Keratinocyte (primary cell): ENCODE data around the gene HTR3C. TPM values are rescaled to one million over a fixed set of nuclear protein-coding genes. Genes with fewer than 3 reads are reported as not detected.

Experiments
- DNase-seq: peaks from one replicate; pipeline ENCODE4 v3.0.0-alpha.2; 2011; ENCODE audit warnings: low read depth, missing footprints, low spot score
- FAIRE-seq: peaks from 2 replicates; lab custom pipeline; 2011; peaks lifted over from hg19 to GRCh38; lab: Jason Lieb, UNC
- H2AFZ ChIP-seq: 2 replicates; pipeline ENCODE4 v1.6.0; 2012; ENCODE audit warnings: low read length, control low read depth, inconsistent platforms; ENCODE audit not compliant: control insufficient read depth
- H3K27ac ChIP-seq: 2 replicates; pipeline ENCODE4 v1.5.1; 2011; ENCODE audit warnings: low read length; ENCODE audit not compliant: control insufficient read depth, insufficient read depth
- H3K27me3 ChIP-seq: 3 replicates; pipeline ENCODE4 v1.6.0; 2011; ENCODE audit warnings: low read length; ENCODE audit not compliant: control insufficient read depth, insufficient read depth; ENCODE audit errors: extremely low read depth
- H3K36me3 ChIP-seq, 2 experiments: 2 replicates in 1 of 2; 3 replicates in 1 of 2; pipeline ENCODE4 v1.5.1; 2011; ENCODE audit warnings: low read length in 2 of 2, mild to moderate bottlenecking in 1 of 2; ENCODE audit not compliant: control insufficient read depth in 2 of 2, insufficient read depth in 2 of 2; ENCODE audit errors: extremely low read depth in 1 of 2
- H3K4me1 ChIP-seq: 3 replicates; pipeline ENCODE4 v1.5.1; 2011; ENCODE audit warnings: low read length; ENCODE audit not compliant: control insufficient read depth, insufficient read depth; ENCODE audit errors: extremely low read depth
- H3K4me2 ChIP-seq: 3 replicates; pipeline ENCODE4 v1.6.0; 2011; ENCODE audit warnings: low read depth, low read length; ENCODE audit not compliant: control insufficient read depth, insufficient read depth; ENCODE audit errors: extremely low read depth
- H3K4me3 ChIP-seq, 3 experiments: fragments of 200-600 bp in 1 of 3; sonication (generic) in 1 of 3; 2 replicates in 2 of 3; 3 replicates in 1 of 3; pipeline ENCODE4 v1.5.1; 2011 to 2016; ENCODE audit warnings: low read length in 3 of 3, mild to moderate bottlenecking in 3 of 3, control low read depth in 2 of 3, inconsistent platforms in 1 of 3, low read depth in 1 of 3, mixed read lengths in 1 of 3, mixed run types in 1 of 3, moderate library complexity in 1 of 3; ENCODE audit not compliant: control insufficient read depth in 2 of 3, insufficient read depth in 2 of 3; ENCODE audit errors: extremely low read depth in 1 of 3
- H3K79me2 ChIP-seq: 2 replicates; pipeline ENCODE4 v1.6.0; 2012; ENCODE audit warnings: low read length; ENCODE audit not compliant: control insufficient read depth, insufficient read depth
- H3K9ac ChIP-seq: 3 replicates; pipeline ENCODE4 v1.6.0; 2011; ENCODE audit warnings: low read length; ENCODE audit not compliant: control insufficient read depth, insufficient read depth; ENCODE audit errors: extremely low read depth
- H3K9me1 ChIP-seq: 3 replicates; pipeline ENCODE4 v1.6.0; 2011; ENCODE audit warnings: low read length; ENCODE audit not compliant: control insufficient read depth, insufficient read depth; ENCODE audit errors: extremely low read depth
- H3K9me3 ChIP-seq: 2 replicates; pipeline ENCODE4 v1.5.1; 2012; ENCODE audit warnings: low read depth, low read length; ENCODE audit not compliant: control insufficient read depth
- H4K20me1 ChIP-seq: 3 replicates; pipeline ENCODE4 v1.6.0; 2011; ENCODE audit warnings: low read length; ENCODE audit not compliant: control insufficient read depth, insufficient read depth; ENCODE audit errors: extremely low read depth
- EZH2 ChIP-seq: IDR thresholded peaks from one replicate; pipeline ENCODE4 v1.6.1; 2012; ENCODE audit warnings: inconsistent platforms, mild to moderate bottlenecking, low read length, moderate library complexity
- dilution Hi-C: fragments of 300-500 bp; cut with MboI; formaldehyde crosslinking; loops from one replicate; pipeline ENCODE4 v1.7.0; 2020; ENCODE audit warnings: low sequenced_read_pairs; ENCODE audit not compliant: extremely low pct_ligation_motif_present
- polyA plus RNA-seq, 5 experiments: library from polyadenylated mRNA; depleted of rRNA in 3 of 5; stranded (reverse) in 3 of 5; stranded (forward) in 1 of 5; unstranded in 1 of 5; fragments of >200 nt; gene quantifications; 1 replicate in 1 of 5; 2 replicates in 3 of 5; 3 replicates in 1 of 5; pipeline versions ENCODE4 v1.2.1 to v1.2.3, GENCODE V29; 2011 to 2012; ENCODE audit warnings: missing spikeins in 2 of 5, low read depth in 1 of 5, low replicate concordance in 1 of 5
- TF ChIP-seq, protein P1 (sequence below), 3 experiments: IDR thresholded peaks in 1 of 3; conservative IDR thresholded peaks in 1 of 3; optimal IDR thresholded peaks in 1 of 3; 2 replicates in 2 of 3; 3 replicates in 1 of 3; pipeline versions ENCODE3 to v1.5.1; 2011; ENCODE audit warnings: low read length in 3 of 3, mild to moderate bottlenecking in 3 of 3, moderate library complexity in 2 of 3, control low read depth in 1 of 3, inconsistent platforms in 1 of 3; ENCODE audit not compliant: insufficient read depth in 2 of 3; ENCODE audit errors: extremely low read depth in 1 of 3

HTR3C gene
- polyA plus RNA-seq, 1 donor (not counting 4 experiments of a cell fraction or from before 2014, with no cell fraction given): not detected

DNA sequence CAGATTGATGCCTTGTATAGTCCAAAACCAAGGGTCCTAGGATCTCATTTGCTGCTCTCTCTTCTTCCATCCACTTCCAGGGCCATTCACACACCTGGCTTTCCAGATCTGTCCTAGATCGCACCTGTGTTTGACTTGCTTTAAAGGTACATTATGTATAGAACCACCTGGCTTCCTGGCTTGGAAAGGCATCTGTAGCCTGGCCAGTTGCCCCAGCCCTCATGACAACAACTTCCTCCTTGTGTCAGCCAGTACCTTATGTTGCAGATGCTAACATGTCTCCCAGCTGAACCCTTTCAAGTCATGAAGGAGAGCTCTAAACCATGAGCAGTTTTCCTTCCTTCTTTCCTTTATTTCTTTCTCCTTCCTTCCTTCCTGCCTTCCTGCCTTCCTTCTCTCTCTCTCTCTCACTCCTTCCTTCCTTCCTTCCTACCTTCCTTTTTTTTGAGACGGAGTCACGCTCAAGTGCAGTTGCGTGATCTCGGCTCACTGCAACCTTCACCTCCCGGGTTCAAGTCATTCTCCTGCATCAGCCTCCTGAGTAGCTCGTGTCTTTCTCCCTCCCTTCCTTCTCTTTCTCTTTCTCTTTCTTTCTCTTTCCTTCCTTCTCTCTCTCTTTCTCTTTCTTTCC, 2.5 kb upstream of the HTR3C start:
- Histone ChIP-seq H4K20me1 (no peaks in the 10 kb centered on the region), H3K9me3 (no peaks in the 10 kb centered on the region), H3K27ac (no peak overlapping the region), H2AFZ (no peak overlapping the region), H3K9ac (no peak overlapping the region), H3K4me1 (no peaks in the 10 kb centered on the region), H3K27me3 (peaks cover 4% of the 10 kb centered on the region), H3K4me2 (no peak overlapping the region), H3K9me1 (no peaks in the 10 kb centered on the region), H3K36me3 (no peaks in the 10 kb centered on the region), H3K79me2 (no peaks in the 10 kb centered on the region), H3K4me3 (no peak overlapping the region)
- FAIRE-seq (no peak), DNase-seq (no peak)
- dilution Hi-C loops: no loop called here
- TF ChIP-seq EZH2: no peak
- TF ChIP-seq, protein P1, sequence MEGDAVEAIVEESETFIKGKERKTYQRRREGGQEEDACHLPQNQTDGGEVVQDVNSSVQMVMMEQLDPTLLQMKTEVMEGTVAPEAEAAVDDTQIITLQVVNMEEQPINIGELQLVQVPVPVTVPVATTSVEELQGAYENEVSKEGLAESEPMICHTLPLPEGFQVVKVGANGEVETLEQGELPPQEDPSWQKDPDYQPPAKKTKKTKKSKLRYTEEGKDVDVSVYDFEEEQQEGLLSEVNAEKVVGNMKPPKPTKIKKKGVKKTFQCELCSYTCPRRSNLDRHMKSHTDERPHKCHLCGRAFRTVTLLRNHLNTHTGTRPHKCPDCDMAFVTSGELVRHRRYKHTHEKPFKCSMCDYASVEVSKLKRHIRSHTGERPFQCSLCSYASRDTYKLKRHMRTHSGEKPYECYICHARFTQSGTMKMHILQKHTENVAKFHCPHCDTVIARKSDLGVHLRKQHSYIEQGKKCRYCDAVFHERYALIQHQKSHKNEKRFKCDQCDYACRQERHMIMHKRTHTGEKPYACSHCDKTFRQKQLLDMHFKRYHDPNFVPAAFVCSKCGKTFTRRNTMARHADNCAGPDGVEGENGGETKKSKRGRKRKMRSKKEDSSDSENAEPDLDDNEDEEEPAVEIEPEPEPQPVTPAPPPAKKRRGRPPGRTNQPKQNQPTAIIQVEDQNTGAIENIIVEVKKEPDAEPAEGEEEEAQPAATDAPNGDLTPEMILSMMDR (optimal IDR thresholded peaks at IDR 0.05 in 1 of 3, IDR thresholded peaks at IDR 0.05 in 1 of 3, conservative IDR thresholded peaks at IDR 0.05 in 1 of 3; ENCODE audit: extremely low read depth in 1 of 3, insufficient read depth in 2 of 3, low read length in 3 of 3): no peak

DNA sequence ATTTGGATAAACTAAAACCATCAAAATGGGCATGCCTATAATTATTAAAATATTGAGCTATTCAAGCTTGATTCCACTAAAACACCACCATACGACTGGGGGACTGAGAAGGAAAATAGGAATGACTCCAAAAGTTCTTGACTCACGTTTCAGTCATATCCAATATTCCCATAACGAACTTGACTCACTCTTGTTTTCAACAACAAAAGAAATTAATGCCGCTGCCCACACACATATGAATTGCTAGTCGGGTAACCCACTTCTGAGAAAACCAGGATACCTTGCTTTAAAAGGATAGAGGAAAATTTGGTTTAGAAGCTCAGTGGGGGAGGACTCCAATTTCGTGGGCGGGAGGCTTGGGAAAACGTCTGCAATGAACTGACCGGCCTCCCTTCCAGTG, 5.2 kb downstream of the HTR3C start:
- Histone ChIP-seq H3K27me3 (peaks cover 4% of the 10 kb centered on the region), H3K9me3 (no peaks in the 10 kb centered on the region), H3K4me3 (no peak overlapping the region), H2AFZ (no peak overlapping the region), H3K36me3 (no peaks in the 10 kb centered on the region), H3K9me1 (no peaks in the 10 kb centered on the region), H3K4me1 (no peaks in the 10 kb centered on the region), H3K27ac (no peak overlapping the region), H3K4me2 (no peak overlapping the region), H3K9ac (no peak overlapping the region), H4K20me1 (no peaks in the 10 kb centered on the region), H3K79me2 (no peaks in the 10 kb centered on the region)
- no peak for DNase-seq
- FAIRE-seq: no peak
- dilution Hi-C loops: no loop called here
- TF ChIP-seq, protein P1 (optimal IDR thresholded peaks at IDR 0.05 in 1 of 3, IDR thresholded peaks at IDR 0.05 in 1 of 3, conservative IDR thresholded peaks at IDR 0.05 in 1 of 3; ENCODE audit: extremely low read depth in 1 of 3, insufficient read depth in 2 of 3, low read length in 3 of 3): no peak
- TF ChIP-seq EZH2: no peak
